HCT116 (cell line): Measurements from ENCODE around the gene NRIP2.

Source experiments
- POLR2AphosphoS5 ChIP-seq: IDR thresholded peaks from 2 replicates; pipeline ENCODE4 v1.6.1; 2011; ENCODE audit warnings: mild to moderate bottlenecking, low read depth, low read length, moderate library complexity
- REST ChIP-seq: IDR thresholded peaks from 2 replicates; pipeline ENCODE4 v1.6.1; 2012; ENCODE audit warnings: low read depth
- TF ChIP-seq, protein P1 (sequence below), 3 experiments: fragments of 200-600 bp in 1 of 3; sonication (generic) in 1 of 3; IDR thresholded peaks in 2 of 3; conservative IDR thresholded peaks in 1 of 3; 2 replicates each; pipeline ENCODE4 v1.5.1; 2012 to 2017; ENCODE audit warnings: low read depth in 2 of 3, low read length in 2 of 3, antibody characterized with exemption in 1 of 3, borderline replicate concordance in 1 of 3, control low read depth in 1 of 3, mild to moderate bottlenecking in 1 of 3, mixed read lengths in 1 of 3, mixed run types in 1 of 3, moderate library complexity in 1 of 3; ENCODE audit not compliant: insufficient read depth in 1 of 3

GRCh38 chr12:2800046-2800570 is 34.7 kb downstream of the NRIP2 start:
- TF ChIP-seq, protein P1, sequence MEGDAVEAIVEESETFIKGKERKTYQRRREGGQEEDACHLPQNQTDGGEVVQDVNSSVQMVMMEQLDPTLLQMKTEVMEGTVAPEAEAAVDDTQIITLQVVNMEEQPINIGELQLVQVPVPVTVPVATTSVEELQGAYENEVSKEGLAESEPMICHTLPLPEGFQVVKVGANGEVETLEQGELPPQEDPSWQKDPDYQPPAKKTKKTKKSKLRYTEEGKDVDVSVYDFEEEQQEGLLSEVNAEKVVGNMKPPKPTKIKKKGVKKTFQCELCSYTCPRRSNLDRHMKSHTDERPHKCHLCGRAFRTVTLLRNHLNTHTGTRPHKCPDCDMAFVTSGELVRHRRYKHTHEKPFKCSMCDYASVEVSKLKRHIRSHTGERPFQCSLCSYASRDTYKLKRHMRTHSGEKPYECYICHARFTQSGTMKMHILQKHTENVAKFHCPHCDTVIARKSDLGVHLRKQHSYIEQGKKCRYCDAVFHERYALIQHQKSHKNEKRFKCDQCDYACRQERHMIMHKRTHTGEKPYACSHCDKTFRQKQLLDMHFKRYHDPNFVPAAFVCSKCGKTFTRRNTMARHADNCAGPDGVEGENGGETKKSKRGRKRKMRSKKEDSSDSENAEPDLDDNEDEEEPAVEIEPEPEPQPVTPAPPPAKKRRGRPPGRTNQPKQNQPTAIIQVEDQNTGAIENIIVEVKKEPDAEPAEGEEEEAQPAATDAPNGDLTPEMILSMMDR (IDR thresholded peaks at IDR 0.05 in 2 of 3, conservative IDR thresholded peaks at IDR 0.05 in 1 of 3; ENCODE audit: borderline replicate concordance in 1 of 3, insufficient read depth in 1 of 3, low read depth in 2 of 3, low read length in 2 of 3) = no peak
- TF ChIP-seq REST (no peak), POLR2AphosphoS5 (no peak)
